IMR-90 (cell line): ENCODE data around the gene HPSE2. TPM values are rescaled to one million over a fixed set of nuclear protein-coding genes. Genes with fewer than 3 reads are reported as not detected.
A peak's percentile ranks its signal among the peaks of the same experiment; 100 is the strongest.

ENCODE experiments used
- ATAC-seq: fragments of 200-7000 bp; cut with Tn5 transposase; 2 replicates; pipeline ENCODE4 v1.9.1; 2020; ENCODE audit warnings: low read depth, mild to moderate bottlenecking, moderate library complexity
- BruUV-seq: library from RNA; stranded (reverse); fragments of 400-500 nt; replicated peaks from 2 replicates; lab custom pipeline; 2021; lab: Mats Ljungman, UMichigan
- CTCF ChIA-PET: fragments of 300-600 bp; formaldehyde crosslinking; extraction: SDS; loops from one replicate; lab custom pipeline; 2021; ENCODE audit warnings: antibody characterized with exemption; lab: Yijun Ruan, JAX
- POLR2A ChIA-PET: fragments of 300-600 bp; sonication (Branson Sonifier 250); formaldehyde crosslinking; loops from one replicate; lab custom pipeline; 2022; ENCODE audit warnings: antibody characterized with exemption; ENCODE audit not compliant: unreplicated experiment; lab: Charles Lee
- DNase-seq: peaks from one replicate; pipeline ENCODE4 v3.0.0; 2013
- H2AFZ ChIP-seq: replicated peaks from 2 replicates; pipeline ENCODE3; 2013; ENCODE audit warnings: low read length, mild to moderate bottlenecking; ENCODE audit not compliant: poor library complexity
- H2AK5ac ChIP-seq: 2 replicates; pipeline ENCODE4 v1.6.1; 2013; ENCODE audit warnings: low read depth, low read length, inconsistent platforms
- H2AK9ac ChIP-seq: replicated peaks from 2 replicates; pipeline ENCODE3; 2013; ENCODE audit warnings: mild to moderate bottlenecking, low read depth, low read length, moderate library complexity; ENCODE audit not compliant: poor library complexity
- H2BK120ac ChIP-seq: 2 replicates; pipeline ENCODE4 v1.6.1; 2013; ENCODE audit warnings: low read depth, low read length, inconsistent platforms
- H2BK15ac ChIP-seq: 3 replicates; pipeline ENCODE4 v1.6.1; 2013; ENCODE audit warnings: low read depth, low read length, inconsistent platforms
- H2BK20ac ChIP-seq: 2 replicates; pipeline ENCODE4 v1.6.1; 2013; ENCODE audit warnings: low read depth, mild to moderate bottlenecking, inconsistent platforms, low read length, moderate library complexity
- H2BK5ac ChIP-seq: 2 replicates; pipeline ENCODE4 v1.6.1; 2013; ENCODE audit warnings: mild to moderate bottlenecking, low read depth, low read length, inconsistent platforms; ENCODE audit not compliant: poor library complexity, severe bottlenecking
- H3K14ac ChIP-seq: replicated peaks from 2 replicates; pipeline ENCODE4 v1.6.1; 2013; ENCODE audit warnings: low read depth, low read length, inconsistent platforms
- H3K18ac ChIP-seq: 2 replicates; pipeline ENCODE4 v1.6.1; 2013; ENCODE audit warnings: low read depth, low read length, control low read depth
- H3K23ac ChIP-seq: 2 replicates; pipeline ENCODE4 v1.6.1; 2013; ENCODE audit warnings: low read depth, low read length, inconsistent platforms
- H3K27ac ChIP-seq: 2 replicates; pipeline ENCODE4 v1.5.1; 2013; ENCODE audit warnings: mild to moderate bottlenecking, control low read depth, low read length; ENCODE audit not compliant: insufficient read depth
- H3K27me3 ChIP-seq: 2 replicates; pipeline ENCODE4 v1.6.1; 2013; ENCODE audit warnings: low read length; ENCODE audit not compliant: control insufficient read depth, insufficient read depth
- H3K36me3 ChIP-seq: 2 replicates; pipeline ENCODE4 v1.6.1; 2013; ENCODE audit warnings: low read length, mixed read lengths; ENCODE audit not compliant: control insufficient read depth, insufficient read depth
- H3K4ac ChIP-seq: 2 replicates; pipeline ENCODE4 v1.6.1; 2013; ENCODE audit warnings: low read depth, low read length, inconsistent platforms
- H3K4me1 ChIP-seq: 2 replicates; pipeline ENCODE4 v1.6.1; 2013; ENCODE audit warnings: low read length, mixed read lengths; ENCODE audit not compliant: control insufficient read depth, insufficient read depth
- H3K4me2 ChIP-seq: 2 replicates; pipeline ENCODE4 v1.6.1; 2013; ENCODE audit warnings: low read depth, mild to moderate bottlenecking, control low read depth, low read length, moderate library complexity
- H3K4me3 ChIP-seq: 2 replicates; pipeline ENCODE4 v1.5.1; 2013; ENCODE audit warnings: low read depth, mild to moderate bottlenecking, control low read depth, low read length, moderate library complexity; ENCODE audit not compliant: insufficient read depth
- H3K56ac ChIP-seq: 2 replicates; pipeline ENCODE4 v1.6.1; 2013; ENCODE audit warnings: low read length, inconsistent platforms; ENCODE audit not compliant: insufficient read depth; ENCODE audit errors: extremely low read depth
- H3K79me1 ChIP-seq, 2 experiments: 2 replicates each; pipeline ENCODE4 v1.6.1; 2013; ENCODE audit warnings: low read length in 2 of 2, inconsistent platforms in 1 of 2, low read depth in 1 of 2
- H3K9ac ChIP-seq: 2 replicates; pipeline ENCODE4 v1.6.1; 2013; ENCODE audit warnings: low read depth, low read length, control low read depth
- H3K9me1 ChIP-seq: 2 replicates; pipeline ENCODE4 v1.6.1; 2013; ENCODE audit warnings: low read length, inconsistent platforms; ENCODE audit not compliant: insufficient read depth
- H3K9me3 ChIP-seq: 2 replicates; pipeline ENCODE4 v1.6.1; 2013; ENCODE audit warnings: low read length; ENCODE audit not compliant: control insufficient read depth, insufficient read depth
- H4K20me1 ChIP-seq: 2 replicates; pipeline ENCODE4 v1.6.1; 2013; ENCODE audit warnings: low read length, inconsistent platforms; ENCODE audit not compliant: insufficient read depth
- H4K5ac ChIP-seq: 2 replicates; pipeline ENCODE4 v1.6.1; 2013; ENCODE audit warnings: mild to moderate bottlenecking, low read depth, low read length, control low read depth
- H4K8ac ChIP-seq, 2 experiments: 2 replicates each; pipeline ENCODE4 v1.6.1; 2013; ENCODE audit warnings: low read depth in 2 of 2, low read length in 2 of 2, control low read depth in 1 of 2, inconsistent platforms in 1 of 2
- H4K91ac ChIP-seq: 2 replicates; pipeline ENCODE4 v1.6.1; 2013; ENCODE audit warnings: low read depth, low read length, inconsistent platforms; ENCODE audit not compliant: insufficient read depth
- CHD1 ChIP-seq: IDR thresholded peaks from 2 replicates; pipeline ENCODE4 v1.6.1; 2012; ENCODE audit warnings: low read depth, low read length, improper control_type of control experiment
- MAFK ChIP-seq: IDR thresholded peaks from 2 replicates; pipeline ENCODE4 v1.6.1; 2012; ENCODE audit warnings: low read depth, low read length, improper control_type of control experiment
- NFE2L2 ChIP-seq: fragments of 150-350 bp; IDR thresholded peaks from 2 replicates; pipeline ENCODE4 v1.6.1; 2016; ENCODE audit warnings: low read depth, mild to moderate bottlenecking, low read length
- POLR2A ChIP-seq: IDR thresholded peaks from 2 replicates; pipeline ENCODE4 v1.6.1; 2012; ENCODE audit warnings: mild to moderate bottlenecking, low read depth, low read length
- RAD21 ChIP-seq: IDR thresholded peaks from 2 replicates; pipeline ENCODE4 v1.6.1; 2012; ENCODE audit warnings: low read length, improper control_type of control experiment
- RFX5 ChIP-seq: IDR thresholded peaks from 2 replicates; pipeline ENCODE4 v1.8.0; 2012; ENCODE audit warnings: low read depth, mild to moderate bottlenecking, low read length, moderate library complexity
- SMC3 ChIP-seq: fragments of 150-350 bp; IDR thresholded peaks from 2 replicates; pipeline ENCODE4 v1.6.1; 2016; ENCODE audit warnings: low read depth, mild to moderate bottlenecking, antibody characterized with exemption, low read length, moderate library complexity
- WGBS, 2 experiments: methylation state at CpG; one replicate each; pipeline versions ENCODE4 v1.1.5 to v1.1.7; 2013; ENCODE audit warnings: missing lambda C conversion rate in 2 of 2; ENCODE audit not compliant: insufficient read length in 1 of 2; ENCODE audit errors: extremely low coverage in 2 of 2; 5-methylcytosine and 5-hydroxymethylcytosine counted together
- dilution Hi-C: fragments of 300-500 bp; cut with HindIII; formaldehyde crosslinking; loops from one replicate; pipeline ENCODE4 v1.14.3; 2018; ENCODE audit warnings: low sequenced_read_pairs; ENCODE audit not compliant: unreplicated experiment
- in situ Hi-C: fragments of 300-500 bp; cut with MboI; formaldehyde crosslinking; loops from 3 replicates; pipeline ENCODE4 v1.14.3; 2019; ENCODE audit warnings: low sequenced_read_pairs, inconsistent platforms, mixed read lengths
- intact Hi-C: fragments of 100-400 bp; cut with micrococcal nuclease; formaldehyde crosslinking; loops from 2 replicates; pipeline ENCODE4 v1.10.0; 2022
- polyA plus RNA-seq, 3 experiments: library from polyadenylated mRNA; depleted of rRNA; stranded (reverse); fragments of >200 nt; gene quantifications; 2 replicates each; pipeline ENCODE4 v1.2.3, GENCODE V29; 2012; ENCODE audit warnings: low replicate concordance in 1 of 3
- total RNA-seq: library from RNA; depleted of rRNA; stranded (reverse); fragments of >200 nt; gene quantifications from 2 replicates; pipeline ENCODE4 v1.2.3, GENCODE V29; 2012
- TF ChIP-seq, protein P1 (sequence below): conservative IDR thresholded peaks from 2 replicates; pipeline ENCODE4 v1.5.1; 2012; ENCODE audit warnings: mild to moderate bottlenecking, low read depth, low read length, improper control_type of control experiment

Gene HPSE2
- total and polyA plus RNA-seq, 2 of the 4 experiments (the other 2 are of a cell fraction), result not detected

DNA sequence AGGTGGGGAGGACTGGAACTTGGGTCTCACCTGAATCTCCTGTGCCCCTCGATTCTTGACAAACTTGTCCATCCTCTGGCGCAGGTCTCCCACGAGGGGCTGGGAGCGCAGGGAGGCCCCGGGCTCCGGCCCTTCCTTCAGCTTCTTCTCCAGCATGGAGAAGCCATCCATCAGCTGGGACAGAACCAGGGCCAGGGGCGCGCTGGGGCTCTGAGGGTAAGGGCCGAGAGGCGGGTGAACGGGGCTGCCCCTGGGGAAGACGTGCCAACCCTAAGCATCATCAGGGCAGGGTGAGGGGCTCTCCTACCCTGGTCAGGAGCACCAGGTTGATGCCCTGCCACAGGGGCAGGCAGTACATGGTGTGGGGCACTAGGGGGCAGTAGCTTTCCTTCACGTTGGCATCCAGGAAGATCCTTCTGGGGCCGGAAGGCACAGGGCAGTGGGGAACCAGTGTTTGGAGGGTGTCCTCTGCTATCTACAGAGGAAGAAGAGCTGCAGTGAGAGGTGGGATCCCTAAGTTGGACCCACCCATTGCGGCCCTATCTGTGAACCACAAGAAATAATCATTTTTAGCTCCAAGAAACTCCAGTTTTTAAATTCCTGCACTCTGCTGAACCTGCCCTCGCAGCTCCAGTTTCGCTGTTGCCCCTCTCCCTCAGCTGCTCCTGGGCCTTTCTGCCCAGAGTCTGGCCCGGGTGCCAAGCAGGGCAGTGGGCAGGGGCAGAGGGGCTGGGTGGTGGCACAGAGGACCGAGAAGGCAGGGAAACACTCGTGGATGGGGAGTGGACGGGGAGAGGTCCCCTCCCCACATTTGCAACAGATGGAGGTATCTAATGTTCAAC lies 809.9 kb downstream of the HPSE2 start:
- in situ Hi-C loops, result no loop called here
- Histone ChIP-seq H3K14ac (no peak overlapping the region), H2BK20ac (no peak overlapping the region), H4K8ac (no peak overlapping the region), H4K20me1 (no peaks in the 10 kb centered on the region), H4K91ac (no peak overlapping the region), H3K4me2 (no peak overlapping the region), H2AK5ac (no peak overlapping the region), H3K56ac (no peak overlapping the region), H2BK120ac (no peak overlapping the region), H3K9me3 (no peaks in the 10 kb centered on the region), H2BK5ac (no peak overlapping the region), H3K23ac (no peak overlapping the region), H4K5ac (no peak overlapping the region), H3K27me3 (no peaks in the 10 kb centered on the region), H3K4me3 (no peak overlapping the region), H2AFZ (peak overlapping the region; percentile 73), H3K4ac (no peak overlapping the region), H2BK15ac (no peak overlapping the region), H2AK9ac (no peak overlapping the region), H3K27ac (no peak overlapping the region), H3K4me1 (no peaks in the 10 kb centered on the region), H3K9me1 (no peaks in the 10 kb centered on the region), H3K79me1 (no peaks in the 10 kb centered on the region), H3K9ac (no peak overlapping the region), H3K36me3 (peaks cover 37% of the 10 kb centered on the region), H3K18ac (no peak overlapping the region)
- dilution Hi-C loops, result no loop called here
- no TSS peak for BruUV-seq
- intact Hi-C loops, result no loop called here
- DNase-seq (peak; percentile 26), ATAC-seq (peak; percentile 87)
- WGBS, 2 experiments, result 60% methylated on average over 3 of the region's 21 CpGs; no CpG with 5 or more reads in 1 of the 2 experiments
- TF ChIP-seq NFE2L2 (no peak), MAFK (no peak), SMC3 (peak; percentile 38), RFX5 (no peak), CHD1 (no peak), POLR2A (no peak), RAD21 (peak; percentile 53)
- TF ChIP-seq, protein P1, sequence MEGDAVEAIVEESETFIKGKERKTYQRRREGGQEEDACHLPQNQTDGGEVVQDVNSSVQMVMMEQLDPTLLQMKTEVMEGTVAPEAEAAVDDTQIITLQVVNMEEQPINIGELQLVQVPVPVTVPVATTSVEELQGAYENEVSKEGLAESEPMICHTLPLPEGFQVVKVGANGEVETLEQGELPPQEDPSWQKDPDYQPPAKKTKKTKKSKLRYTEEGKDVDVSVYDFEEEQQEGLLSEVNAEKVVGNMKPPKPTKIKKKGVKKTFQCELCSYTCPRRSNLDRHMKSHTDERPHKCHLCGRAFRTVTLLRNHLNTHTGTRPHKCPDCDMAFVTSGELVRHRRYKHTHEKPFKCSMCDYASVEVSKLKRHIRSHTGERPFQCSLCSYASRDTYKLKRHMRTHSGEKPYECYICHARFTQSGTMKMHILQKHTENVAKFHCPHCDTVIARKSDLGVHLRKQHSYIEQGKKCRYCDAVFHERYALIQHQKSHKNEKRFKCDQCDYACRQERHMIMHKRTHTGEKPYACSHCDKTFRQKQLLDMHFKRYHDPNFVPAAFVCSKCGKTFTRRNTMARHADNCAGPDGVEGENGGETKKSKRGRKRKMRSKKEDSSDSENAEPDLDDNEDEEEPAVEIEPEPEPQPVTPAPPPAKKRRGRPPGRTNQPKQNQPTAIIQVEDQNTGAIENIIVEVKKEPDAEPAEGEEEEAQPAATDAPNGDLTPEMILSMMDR, result peak; percentile 58
- POLR2A ChIA-PET, result interaction anchor here (0.7 kb wide), 1 partner anchor 13 kb away, joined by 3 read pairs; no protein-coding TSS in a partner anchor
- CTCF ChIA-PET, result interaction anchor here (0.5 to 1.2 kb wide), 7 partner anchors 9 to 688 kb away, joined by 3 to 7 read pairs (median 3); no protein-coding TSS in a partner anchor
